ENCODE data around the gene HDAC4.

Gene HDAC4

DNA sequence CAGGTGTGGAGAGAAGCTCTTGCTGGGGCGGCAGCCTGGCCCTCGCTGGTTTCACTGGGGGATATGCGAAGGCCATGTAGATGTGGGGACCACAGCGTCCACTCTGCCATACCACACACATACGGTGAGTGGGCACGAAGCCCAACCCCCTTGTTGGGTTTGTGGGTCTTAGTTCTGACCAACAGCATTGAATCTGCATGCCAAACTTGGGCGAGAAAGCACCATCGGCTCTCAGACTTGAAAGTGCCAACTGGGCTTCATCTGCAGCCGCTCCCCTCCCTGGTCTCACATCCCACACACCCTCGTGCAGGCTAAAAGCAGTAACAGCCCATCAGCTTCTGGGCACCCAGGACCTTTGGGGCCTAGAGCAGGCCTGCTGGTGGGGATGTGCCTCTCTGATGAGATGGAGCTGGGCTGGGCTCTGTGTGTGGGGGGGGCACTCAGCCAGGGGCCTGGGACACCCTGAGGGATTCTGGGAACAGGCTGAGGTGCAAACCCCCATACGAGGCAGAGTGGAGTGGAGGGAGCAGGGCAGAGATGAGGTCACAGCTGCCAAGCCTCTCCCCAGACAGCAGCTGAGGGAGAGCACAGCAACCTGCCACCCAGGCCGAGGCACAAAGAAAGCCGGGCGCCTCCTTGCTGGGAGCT is 288.6 kb downstream of the HDAC4 start:
- DNase-seq (ENCODE audit: low read depth in 1 of 2, low spot score in 1 of 2), result no peak
- no peak overlapping the region for H3K27ac ChIP-seq (replicated peaks)
- H3K4me3 ChIP-seq (replicated peaks; ENCODE audit: insufficient read depth, low read length), result no peak overlapping the region
- TF ChIP-seq GABPA (IDR thresholded peaks at IDR 0.05; ENCODE audit: low read depth) (no peak), POLR2AphosphoS5 (IDR thresholded peaks at IDR 0.05; ENCODE audit: low read depth) (no peak), SPI1 (IDR thresholded peaks at IDR 0.05; ENCODE audit: borderline replicate concordance, low read depth) (no peak)
- TF ChIP-seq, protein P1, sequence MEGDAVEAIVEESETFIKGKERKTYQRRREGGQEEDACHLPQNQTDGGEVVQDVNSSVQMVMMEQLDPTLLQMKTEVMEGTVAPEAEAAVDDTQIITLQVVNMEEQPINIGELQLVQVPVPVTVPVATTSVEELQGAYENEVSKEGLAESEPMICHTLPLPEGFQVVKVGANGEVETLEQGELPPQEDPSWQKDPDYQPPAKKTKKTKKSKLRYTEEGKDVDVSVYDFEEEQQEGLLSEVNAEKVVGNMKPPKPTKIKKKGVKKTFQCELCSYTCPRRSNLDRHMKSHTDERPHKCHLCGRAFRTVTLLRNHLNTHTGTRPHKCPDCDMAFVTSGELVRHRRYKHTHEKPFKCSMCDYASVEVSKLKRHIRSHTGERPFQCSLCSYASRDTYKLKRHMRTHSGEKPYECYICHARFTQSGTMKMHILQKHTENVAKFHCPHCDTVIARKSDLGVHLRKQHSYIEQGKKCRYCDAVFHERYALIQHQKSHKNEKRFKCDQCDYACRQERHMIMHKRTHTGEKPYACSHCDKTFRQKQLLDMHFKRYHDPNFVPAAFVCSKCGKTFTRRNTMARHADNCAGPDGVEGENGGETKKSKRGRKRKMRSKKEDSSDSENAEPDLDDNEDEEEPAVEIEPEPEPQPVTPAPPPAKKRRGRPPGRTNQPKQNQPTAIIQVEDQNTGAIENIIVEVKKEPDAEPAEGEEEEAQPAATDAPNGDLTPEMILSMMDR (IDR thresholded peaks at IDR 0.05; ENCODE audit: insufficient read depth, low read length), result no peak
- TF ChIP-seq, protein P2, sequence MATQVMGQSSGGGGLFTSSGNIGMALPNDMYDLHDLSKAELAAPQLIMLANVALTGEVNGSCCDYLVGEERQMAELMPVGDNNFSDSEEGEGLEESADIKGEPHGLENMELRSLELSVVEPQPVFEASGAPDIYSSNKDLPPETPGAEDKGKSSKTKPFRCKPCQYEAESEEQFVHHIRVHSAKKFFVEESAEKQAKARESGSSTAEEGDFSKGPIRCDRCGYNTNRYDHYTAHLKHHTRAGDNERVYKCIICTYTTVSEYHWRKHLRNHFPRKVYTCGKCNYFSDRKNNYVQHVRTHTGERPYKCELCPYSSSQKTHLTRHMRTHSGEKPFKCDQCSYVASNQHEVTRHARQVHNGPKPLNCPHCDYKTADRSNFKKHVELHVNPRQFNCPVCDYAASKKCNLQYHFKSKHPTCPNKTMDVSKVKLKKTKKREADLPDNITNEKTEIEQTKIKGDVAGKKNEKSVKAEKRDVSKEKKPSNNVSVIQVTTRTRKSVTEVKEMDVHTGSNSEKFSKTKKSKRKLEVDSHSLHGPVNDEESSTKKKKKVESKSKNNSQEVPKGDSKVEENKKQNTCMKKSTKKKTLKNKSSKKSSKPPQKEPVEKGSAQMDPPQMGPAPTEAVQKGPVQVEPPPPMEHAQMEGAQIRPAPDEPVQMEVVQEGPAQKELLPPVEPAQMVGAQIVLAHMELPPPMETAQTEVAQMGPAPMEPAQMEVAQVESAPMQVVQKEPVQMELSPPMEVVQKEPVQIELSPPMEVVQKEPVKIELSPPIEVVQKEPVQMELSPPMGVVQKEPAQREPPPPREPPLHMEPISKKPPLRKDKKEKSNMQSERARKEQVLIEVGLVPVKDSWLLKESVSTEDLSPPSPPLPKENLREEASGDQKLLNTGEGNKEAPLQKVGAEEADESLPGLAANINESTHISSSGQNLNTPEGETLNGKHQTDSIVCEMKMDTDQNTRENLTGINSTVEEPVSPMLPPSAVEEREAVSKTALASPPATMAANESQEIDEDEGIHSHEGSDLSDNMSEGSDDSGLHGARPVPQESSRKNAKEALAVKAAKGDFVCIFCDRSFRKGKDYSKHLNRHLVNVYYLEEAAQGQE (IDR thresholded peaks at IDR 0.05; ENCODE audit: insufficient replicate concordance, low read depth), result no peak
- no peaks in the 10 kb centered on the region for H3K27me3 ChIP-seq (ENCODE audit: insufficient read depth, poor library complexity, severe bottlenecking)

DNA sequence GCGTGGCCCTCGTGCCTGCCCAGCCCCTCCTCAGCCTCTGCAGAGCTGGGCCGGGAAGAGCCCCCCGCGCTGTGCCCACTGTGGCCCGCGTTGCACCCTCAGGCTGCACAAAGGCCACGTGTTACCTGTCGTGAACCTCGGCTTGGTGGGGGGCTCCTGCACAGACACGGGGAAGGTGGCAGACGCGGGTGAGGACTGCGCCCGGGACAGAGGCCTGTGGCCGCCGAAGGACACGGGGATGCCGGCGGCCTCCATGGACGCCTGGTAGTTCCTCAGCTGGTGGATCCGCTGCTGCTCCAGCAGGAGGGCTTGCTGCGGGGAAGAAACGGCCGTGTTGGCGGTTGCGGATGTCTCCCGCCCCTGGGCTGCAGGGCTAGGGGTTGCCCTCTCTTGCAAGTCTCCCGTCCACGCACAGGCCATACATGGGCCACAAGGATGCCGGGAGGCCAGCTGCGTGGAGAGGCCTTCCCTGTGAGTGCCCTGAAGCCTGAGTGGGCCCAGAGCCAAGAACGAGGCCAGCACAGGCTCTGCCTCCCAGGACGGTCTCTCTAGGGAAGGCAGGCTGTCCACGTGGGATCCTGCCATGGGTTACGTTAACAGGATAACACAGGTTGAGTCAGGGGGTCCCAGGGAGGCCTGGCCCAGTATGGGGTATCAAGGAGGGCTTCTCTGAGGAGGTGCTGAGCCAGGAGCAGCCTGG is 289.3 kb downstream of the HDAC4 start:
- H3K27ac ChIP-seq (replicated peaks), result no peak overlapping the region
- H3K27me3 ChIP-seq (ENCODE audit: insufficient read depth, poor library complexity, severe bottlenecking), result no peaks in the 10 kb centered on the region
- H3K4me3 ChIP-seq (replicated peaks; ENCODE audit: insufficient read depth, low read length), result no peak overlapping the region
- TF ChIP-seq SPI1 (IDR thresholded peaks at IDR 0.05; ENCODE audit: borderline replicate concordance, low read depth) (no peak), GABPA (IDR thresholded peaks at IDR 0.05; ENCODE audit: low read depth) (no peak), POLR2AphosphoS5 (IDR thresholded peaks at IDR 0.05; ENCODE audit: low read depth) (no peak)
- TF ChIP-seq, protein P2 (IDR thresholded peaks at IDR 0.05; ENCODE audit: insufficient replicate concordance, low read depth), result no peak
- TF ChIP-seq, protein P1 (IDR thresholded peaks at IDR 0.05; ENCODE audit: insufficient read depth, low read length), result no peak
- no peak for DNase-seq (ENCODE audit: low read depth in 1 of 2, low spot score in 1 of 2)

DNA sequence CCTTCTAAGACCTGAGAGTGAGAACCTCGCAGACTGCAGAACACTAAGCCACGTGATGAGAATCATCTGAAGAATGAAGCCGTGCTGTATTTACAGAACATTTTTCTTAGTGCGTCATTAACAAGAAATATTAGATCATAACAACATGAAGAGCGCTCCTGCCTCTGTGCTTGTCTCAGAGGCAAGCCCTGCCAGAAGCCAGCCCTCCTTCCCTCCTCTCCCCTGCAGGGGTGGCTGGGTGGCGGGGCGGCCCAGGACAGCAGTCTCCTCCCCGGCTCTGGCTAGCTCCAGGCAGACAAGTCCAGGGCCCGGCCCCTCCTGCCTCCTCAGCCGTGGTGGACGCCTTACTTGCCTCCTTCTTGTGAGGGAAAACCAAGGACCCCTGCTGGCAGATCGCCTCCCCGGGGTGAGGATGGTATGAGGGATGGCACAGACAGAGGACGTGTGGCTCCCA is 290.2 kb downstream of the HDAC4 start:
- no peak overlapping the region for H3K4me3 ChIP-seq (replicated peaks; ENCODE audit: insufficient read depth, low read length)
- no peaks in the 10 kb centered on the region for H3K27me3 ChIP-seq (ENCODE audit: insufficient read depth, poor library complexity, severe bottlenecking)
- no peak for TF ChIP-seq SPI1 (IDR thresholded peaks at IDR 0.05; ENCODE audit: borderline replicate concordance, low read depth)
- no peak for TF ChIP-seq POLR2AphosphoS5 (IDR thresholded peaks at IDR 0.05; ENCODE audit: low read depth)
- TF ChIP-seq, protein P1 (IDR thresholded peaks at IDR 0.05; ENCODE audit: insufficient read depth, low read length), result no peak
- TF ChIP-seq GABPA (IDR thresholded peaks at IDR 0.05; ENCODE audit: low read depth), result no peak
- TF ChIP-seq, protein P2 (IDR thresholded peaks at IDR 0.05; ENCODE audit: insufficient replicate concordance, low read depth), result no peak
- no peak overlapping the region for H3K27ac ChIP-seq (replicated peaks)
- no peak for DNase-seq (ENCODE audit: low read depth in 1 of 2, low spot score in 1 of 2)

All from HL-60 (cell line).